DOHH2 (cell line): Measurements from ENCODE around the gene TFDP1.

ENCODE experiments used
- H3F3A ChIP-seq: fragments of 200-600 bp; sonication (generic), shearing (Covaris generic); 2 replicates; pipeline ENCODE4 v1.6.0; 2016; ENCODE audit warnings: antibody characterized with exemption, mild to moderate bottlenecking; ENCODE audit not compliant: control insufficient read depth, insufficient read depth
- H3K27ac ChIP-seq: fragments of 200-600 bp; sonication (generic); 2 replicates; pipeline ENCODE4 v1.5.1; 2014; ENCODE audit warnings: low read depth, mild to moderate bottlenecking, low read length, moderate library complexity
- H3K27me3 ChIP-seq: fragments of 200-600 bp; sonication (generic); 2 replicates; pipeline ENCODE4 v1.6.1; 2014; ENCODE audit warnings: mild to moderate bottlenecking, low read length, mixed read lengths; ENCODE audit not compliant: control insufficient read depth
- H3K36me3 ChIP-seq: fragments of 200-600 bp; sonication (generic); 2 replicates; pipeline ENCODE4 v1.6.1; 2014; ENCODE audit warnings: mild to moderate bottlenecking, low read length, moderate library complexity, mixed read lengths; ENCODE audit not compliant: control insufficient read depth
- H3K4me1 ChIP-seq: fragments of 200-600 bp; sonication (generic); 2 replicates; pipeline ENCODE4 v1.6.1; 2014; ENCODE audit warnings: mild to moderate bottlenecking, low read length, mixed read lengths; ENCODE audit not compliant: control insufficient read depth
- H3K4me2 ChIP-seq: fragments of 200-600 bp; sonication (generic); 2 replicates; pipeline ENCODE4 v1.6.0; 2014; ENCODE audit warnings: mild to moderate bottlenecking, low read length, moderate library complexity
- H3K4me3 ChIP-seq: fragments of 200-600 bp; sonication (generic); 2 replicates; pipeline ENCODE4 v1.5.1; 2014; ENCODE audit warnings: mild to moderate bottlenecking, low read length, mixed read lengths
- H3K79me2 ChIP-seq: fragments of 200-600 bp; sonication (generic); 2 replicates; pipeline ENCODE4 v1.6.1; 2014; ENCODE audit warnings: mild to moderate bottlenecking, low read length, mixed read lengths; ENCODE audit not compliant: control insufficient read depth
- H3K9me2 ChIP-seq: fragments of 200-600 bp; sonication (generic); replicated peaks from 2 replicates; pipeline ENCODE4 v1.6.1; 2014; ENCODE audit warnings: mild to moderate bottlenecking, low read length, mixed read lengths; ENCODE audit not compliant: control insufficient read depth
- H3K9me3 ChIP-seq: fragments of 200-600 bp; sonication (generic); 2 replicates; pipeline ENCODE4 v1.6.1; 2014; ENCODE audit warnings: antibody characterized with exemption, low read length, mixed read lengths; ENCODE audit not compliant: control insufficient read depth, insufficient read depth
- H4K20me1 ChIP-seq: fragments of 200-600 bp; sonication (generic); 2 replicates; pipeline ENCODE4 v1.6.0; 2014; ENCODE audit warnings: low read depth, mild to moderate bottlenecking, antibody characterized with exemption, low read length, moderate library complexity; ENCODE audit not compliant: control insufficient read depth, insufficient read depth
- EZH2phosphoT487 ChIP-seq: fragments of 200-600 bp; sonication (generic); IDR thresholded peaks from 2 replicates; pipeline ENCODE4 v1.6.1; 2017; ENCODE audit warnings: borderline replicate concordance, mild to moderate bottlenecking, antibody characterized with exemption, low read length, moderate library complexity, mixed read lengths
- TF ChIP-seq, protein P1 (sequence below): fragments of 200-600 bp; sonication (generic); IDR thresholded peaks from one replicate; pipeline ENCODE4 v1.5.1; 2014; ENCODE audit warnings: antibody characterized with exemption, mild to moderate bottlenecking, low read depth, low read length; ENCODE audit not compliant: poor library complexity, severe bottlenecking

The TFDP1 gene

GRCh38 chr13:113550453-113550852 is 34.1 kb upstream of the TFDP1 start:
- H3K36me3 ChIP-seq = no peaks in the 10 kb centered on the region
- H3K27ac ChIP-seq = no peak overlapping the region
- H3K4me1 ChIP-seq = no peaks in the 10 kb centered on the region
- TF ChIP-seq, protein P1, sequence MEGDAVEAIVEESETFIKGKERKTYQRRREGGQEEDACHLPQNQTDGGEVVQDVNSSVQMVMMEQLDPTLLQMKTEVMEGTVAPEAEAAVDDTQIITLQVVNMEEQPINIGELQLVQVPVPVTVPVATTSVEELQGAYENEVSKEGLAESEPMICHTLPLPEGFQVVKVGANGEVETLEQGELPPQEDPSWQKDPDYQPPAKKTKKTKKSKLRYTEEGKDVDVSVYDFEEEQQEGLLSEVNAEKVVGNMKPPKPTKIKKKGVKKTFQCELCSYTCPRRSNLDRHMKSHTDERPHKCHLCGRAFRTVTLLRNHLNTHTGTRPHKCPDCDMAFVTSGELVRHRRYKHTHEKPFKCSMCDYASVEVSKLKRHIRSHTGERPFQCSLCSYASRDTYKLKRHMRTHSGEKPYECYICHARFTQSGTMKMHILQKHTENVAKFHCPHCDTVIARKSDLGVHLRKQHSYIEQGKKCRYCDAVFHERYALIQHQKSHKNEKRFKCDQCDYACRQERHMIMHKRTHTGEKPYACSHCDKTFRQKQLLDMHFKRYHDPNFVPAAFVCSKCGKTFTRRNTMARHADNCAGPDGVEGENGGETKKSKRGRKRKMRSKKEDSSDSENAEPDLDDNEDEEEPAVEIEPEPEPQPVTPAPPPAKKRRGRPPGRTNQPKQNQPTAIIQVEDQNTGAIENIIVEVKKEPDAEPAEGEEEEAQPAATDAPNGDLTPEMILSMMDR = no peak
- no peak for TF ChIP-seq EZH2phosphoT487
- no peak overlapping the region for H3K4me2 ChIP-seq
- H3F3A ChIP-seq = no peaks in the 10 kb centered on the region
- H3K4me3 ChIP-seq = no peak overlapping the region
- no peaks in the 10 kb centered on the region for H3K9me2 ChIP-seq
- H4K20me1 ChIP-seq = no peaks in the 10 kb centered on the region
- no peaks in the 10 kb centered on the region for H3K79me2 ChIP-seq
- H3K9me3 ChIP-seq = no peaks in the 10 kb centered on the region
- no peaks in the 10 kb centered on the region for H3K27me3 ChIP-seq

- no peaks in the 10 kb centered on the region for H3K9me3 ChIP-seq
- H3K4me3 ChIP-seq = no peak overlapping the region
- H3K4me1 ChIP-seq = no peaks in the 10 kb centered on the region
- no peak overlapping the region for H3K27ac ChIP-seq
- H3K9me2 ChIP-seq = no peaks in the 10 kb centered on the region
- no peaks in the 10 kb centered on the region for H3K27me3 ChIP-seq
- no peaks in the 10 kb centered on the region for H3F3A ChIP-seq
- no peaks in the 10 kb centered on the region for H4K20me1 ChIP-seq
- TF ChIP-seq, protein P1 = no peak
- no peak for TF ChIP-seq EZH2phosphoT487
- no peaks in the 10 kb centered on the region for H3K36me3 ChIP-seq
- no peak overlapping the region for H3K4me2 ChIP-seq
- H3K79me2 ChIP-seq = no peaks in the 10 kb centered on the region
Observed at GRCh38 chr13:113551081-113552000, 33.2 kb upstream of the TFDP1 start.

GRCh38 chr13:113552079-113552478 is 32.5 kb upstream of the TFDP1 start:
- Histone ChIP-seq H3F3A (no peaks in the 10 kb centered on the region), H3K4me1 (no peaks in the 10 kb centered on the region), H3K36me3 (no peaks in the 10 kb centered on the region), H3K27me3 (no peaks in the 10 kb centered on the region), H3K9me2 (no peaks in the 10 kb centered on the region), H3K9me3 (no peaks in the 10 kb centered on the region), H3K27ac (no peak overlapping the region), H4K20me1 (no peaks in the 10 kb centered on the region), H3K4me3 (no peak overlapping the region), H3K79me2 (no peaks in the 10 kb centered on the region), H3K4me2 (no peak overlapping the region)
- TF ChIP-seq, protein P1 = no peak
